DND-41 (cell line): ENCODE results near the gene TTC16.
A peak's percentile ranks its signal among the peaks of the same experiment; 100 is the strongest.

Experiments used
- ATAC-seq: fragments of 200-7000 bp; cut with Tn5 transposase; 3 replicates; pipeline ENCODE4 v1.9.1; 2021; ENCODE audit warnings: low read depth; ENCODE audit not compliant: insufficient read depth
- DNase-seq: peaks from one replicate; pipeline ENCODE4 v3.0.0-alpha.2; 2020
- H2AFZ ChIP-seq: 2 replicates; pipeline ENCODE4 v1.6.0; 2012; ENCODE audit warnings: low read depth, low read length
- H3K27ac ChIP-seq: 2 replicates; pipeline ENCODE4 v1.5.1; 2012; ENCODE audit warnings: low read length, inconsistent platforms
- H3K27me3 ChIP-seq: fragments of 200-600 bp; sonication (generic); 2 replicates; pipeline ENCODE4 v1.6.0; 2012; ENCODE audit warnings: low read length, mild to moderate bottlenecking, inconsistent platforms; ENCODE audit not compliant: insufficient read depth, poor library complexity
- H3K36me3 ChIP-seq: 2 replicates; pipeline ENCODE4 v1.5.1; 2012; ENCODE audit warnings: low read length, inconsistent platforms; ENCODE audit not compliant: insufficient read depth
- H3K4me1 ChIP-seq: 2 replicates; pipeline ENCODE4 v1.5.1; 2012; ENCODE audit warnings: mild to moderate bottlenecking, low read length; ENCODE audit not compliant: insufficient read depth
- H3K4me2 ChIP-seq: 2 replicates; pipeline ENCODE4 v1.6.0; 2012; ENCODE audit warnings: mild to moderate bottlenecking, moderate library complexity, low read length, inconsistent platforms; ENCODE audit not compliant: insufficient read depth
- H3K4me3 ChIP-seq, 2 experiments: fragments of 200-600 bp in 1 of 2; shearing (Covaris generic) in 1 of 2; 2 replicates each; pipeline ENCODE4 v1.5.1; 2012 to 2016; ENCODE audit warnings: inconsistent platforms in 2 of 2, low read length in 2 of 2, mild to moderate bottlenecking in 2 of 2, low read depth in 1 of 2, moderate library complexity in 1 of 2
- H3K79me2 ChIP-seq: 2 replicates; pipeline ENCODE4 v1.6.0; 2012; ENCODE audit warnings: low read length, inconsistent platforms; ENCODE audit not compliant: insufficient read depth
- H3K9ac ChIP-seq: 2 replicates; pipeline ENCODE4 v1.6.0; 2012; ENCODE audit warnings: low read depth, mild to moderate bottlenecking, inconsistent platforms, low read length, moderate library complexity
- H3K9me3 ChIP-seq: 2 replicates; pipeline ENCODE4 v1.5.1; 2012; ENCODE audit warnings: low read length, moderate library complexity, mild to moderate bottlenecking, inconsistent platforms; ENCODE audit not compliant: insufficient read depth, severe bottlenecking
- H4K20me1 ChIP-seq: 2 replicates; pipeline ENCODE4 v1.6.0; 2012; ENCODE audit warnings: low read length; ENCODE audit not compliant: insufficient read depth
- EZH2 ChIP-seq: IDR thresholded peaks from 3 replicates; pipeline ENCODE4 v1.6.1; 2012; ENCODE audit warnings: borderline replicate concordance, low read depth, mild to moderate bottlenecking, moderate library complexity, low read length, inconsistent platforms; ENCODE audit not compliant: severe bottlenecking
- TF ChIP-seq, protein P1 (sequence below): IDR thresholded peaks from 2 replicates; pipeline ENCODE4 v1.5.1; 2012; ENCODE audit warnings: borderline replicate concordance, low read length, moderate library complexity, mild to moderate bottlenecking; ENCODE audit not compliant: poor library complexity, severe bottlenecking; ENCODE audit errors: extremely low read depth

Gene TTC16

DNA sequence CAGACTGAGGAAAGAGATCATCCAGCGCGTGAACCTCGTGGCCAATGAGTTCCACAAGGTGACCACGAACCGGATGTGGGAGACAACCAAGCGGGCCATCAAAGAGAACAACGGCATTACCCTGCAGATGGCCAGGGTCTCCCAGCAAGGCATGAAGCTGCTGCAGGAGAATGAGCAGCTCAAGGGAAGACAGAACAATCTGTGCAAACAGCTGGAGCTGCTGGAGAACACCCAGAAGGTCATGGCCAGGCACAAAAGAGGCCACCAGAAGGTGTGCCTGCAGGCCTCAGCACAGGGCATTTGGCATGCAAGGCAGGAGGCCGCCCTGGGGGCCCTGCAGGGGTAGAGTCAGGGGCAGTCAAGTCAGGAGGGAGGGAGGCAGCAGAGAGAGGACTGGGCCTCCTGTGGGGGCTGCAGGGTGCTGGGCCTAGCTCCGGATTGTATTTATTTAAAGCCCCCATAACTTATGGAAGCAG lies 4.6 kb upstream of the TTC16 start:
- TF ChIP-seq EZH2 = no peak
- TF ChIP-seq, protein P1, sequence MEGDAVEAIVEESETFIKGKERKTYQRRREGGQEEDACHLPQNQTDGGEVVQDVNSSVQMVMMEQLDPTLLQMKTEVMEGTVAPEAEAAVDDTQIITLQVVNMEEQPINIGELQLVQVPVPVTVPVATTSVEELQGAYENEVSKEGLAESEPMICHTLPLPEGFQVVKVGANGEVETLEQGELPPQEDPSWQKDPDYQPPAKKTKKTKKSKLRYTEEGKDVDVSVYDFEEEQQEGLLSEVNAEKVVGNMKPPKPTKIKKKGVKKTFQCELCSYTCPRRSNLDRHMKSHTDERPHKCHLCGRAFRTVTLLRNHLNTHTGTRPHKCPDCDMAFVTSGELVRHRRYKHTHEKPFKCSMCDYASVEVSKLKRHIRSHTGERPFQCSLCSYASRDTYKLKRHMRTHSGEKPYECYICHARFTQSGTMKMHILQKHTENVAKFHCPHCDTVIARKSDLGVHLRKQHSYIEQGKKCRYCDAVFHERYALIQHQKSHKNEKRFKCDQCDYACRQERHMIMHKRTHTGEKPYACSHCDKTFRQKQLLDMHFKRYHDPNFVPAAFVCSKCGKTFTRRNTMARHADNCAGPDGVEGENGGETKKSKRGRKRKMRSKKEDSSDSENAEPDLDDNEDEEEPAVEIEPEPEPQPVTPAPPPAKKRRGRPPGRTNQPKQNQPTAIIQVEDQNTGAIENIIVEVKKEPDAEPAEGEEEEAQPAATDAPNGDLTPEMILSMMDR = no peak
- H3K4me3 ChIP-seq = no peak overlapping the region
- no peak overlapping the region; the same call in 1 of the 2 replicates for H3K27ac ChIP-seq
- no peaks in the 10 kb centered on the region for H3K79me2 ChIP-seq
- no peaks in the 10 kb centered on the region for H3K9me3 ChIP-seq
- H3K9ac ChIP-seq = no peak overlapping the region
- H2AFZ ChIP-seq = no peak overlapping the region
- ATAC-seq (peak; percentile 34), DNase-seq (peak; percentile 68)
- H3K27me3 ChIP-seq = no peaks in the 10 kb centered on the region
- H3K4me1 ChIP-seq = peaks cover 31% of the 10 kb centered on the region
- no peak overlapping the region for H3K4me2 ChIP-seq
- H4K20me1 ChIP-seq = peaks cover 21% of the 10 kb centered on the region
- H3K36me3 ChIP-seq = no peaks in the 10 kb centered on the region

- Histone ChIP-seq H3K27me3 (no peaks in the 10 kb centered on the region), H4K20me1 (peaks cover 16% of the 10 kb centered on the region), H3K36me3 (no peaks in the 10 kb centered on the region), H3K9me3 (no peaks in the 10 kb centered on the region), H3K4me2 (no peak overlapping the region), H3K27ac (no peak overlapping the region), H3K4me1 (peaks cover 34% of the 10 kb centered on the region), H3K79me2 (no peaks in the 10 kb centered on the region), H3K4me3 (no peak overlapping the region), H3K9ac (no peak overlapping the region), H2AFZ (no peak overlapping the region)
- ATAC-seq = no peak
- no peak for DNase-seq
- TF ChIP-seq, protein P1 = no peak
- no peak for TF ChIP-seq EZH2
These were observed 4.0 kb upstream of the TTC16 start for GRCh38 chr9:127711831-127712274.

- no peak overlapping the region for H3K9ac ChIP-seq
- no peak overlapping the region for H3K4me2 ChIP-seq
These were observed 3.5 kb upstream of the TTC16 start for GRCh38 chr9:127712371-127712770.

More at GRCh38 chr9:127712371-127712770, 3.5 kb upstream of the TTC16 start:
- DNase-seq (no peak), ATAC-seq (no peak)
- TF ChIP-seq, protein P1 = no peak
- TF ChIP-seq EZH2 = no peak
- H3K79me2 ChIP-seq = no peaks in the 10 kb centered on the region
- peaks cover 16% of the 10 kb centered on the region for H4K20me1 ChIP-seq
- H3K9me3 ChIP-seq = no peaks in the 10 kb centered on the region
- no peak overlapping the region for H3K27ac ChIP-seq
- no peak overlapping the region for H2AFZ ChIP-seq
- peaks cover 34% of the 10 kb centered on the region for H3K4me1 ChIP-seq
- no peaks in the 10 kb centered on the region for H3K27me3 ChIP-seq
- no peaks in the 10 kb centered on the region for H3K36me3 ChIP-seq
- no peak overlapping the region for H3K4me3 ChIP-seq
